Lung microvascular endothelial cell (primary cell): ENCODE results near the gene MAGI1. TPM values are rescaled to one million over a fixed set of nuclear protein-coding genes. Genes with fewer than 3 reads are reported as not detected.

Source experiments
- DNase-seq, 2 donors: peaks; one replicate each; pipeline versions ENCODE4 v3.0.0 to v3.0.0-alpha.2; 2010; ENCODE audit warnings: low read depth in 2 of 2
- total RNA-seq: library from RNA; depleted of rRNA; stranded (reverse); fragments of >200 nt; gene quantifications from 2 replicates; pipeline ENCODE4 v1.2.1, GENCODE V29; 2014

MAGI1 gene
- total RNA-seq, 1 donor from 2014 or later, result 76.4 TPM

- DNase-seq, result no peak
These were observed 605.2 kb downstream of the MAGI1 start for GRCh38 chr3:65433480-65433879.

GRCh38 chr3:65432388-65433003, 606.2 kb downstream of the MAGI1 start:
- DNase-seq, result no peak

GRCh38 chr3:65425880-65426279, 612.8 kb downstream of the MAGI1 start:
- peak; percentile 8 to 27 for DNase-seq

- DNase-seq, result no peak
These were observed 616.6 kb downstream of the MAGI1 start for GRCh38 chr3:65422154-65422553.

- no peak for DNase-seq
These were observed 619.5 kb downstream of the MAGI1 start for GRCh38 chr3:65419233-65419632.

GRCh38 chr3:65413891-65414290, 624.8 kb downstream of the MAGI1 start:
- no peak for DNase-seq

GRCh38 chr3:65412588-65412987, 626.1 kb downstream of the MAGI1 start:
- DNase-seq, result peak; percentile 3 to 20

GRCh38 chr3:65411367-65411766, 627.4 kb downstream of the MAGI1 start:
- DNase-seq, result peak in 1 of 2 donors; percentile 28

GRCh38 chr3:65409176-65409569, 629.5 kb downstream of the MAGI1 start:
- DNase-seq, result no peak

- peak; percentile 47 to 88 for DNase-seq
These were observed 630.1 kb downstream of the MAGI1 start for GRCh38 chr3:65408531-65409175.

GRCh38 chr3:65406470-65406869, 632.2 kb downstream of the MAGI1 start:
- DNase-seq, result no peak

- DNase-seq, result peak in 1 of 2 donors; percentile 60
These were observed 636.1 kb downstream of the MAGI1 start for GRCh38 chr3:65402597-65402996.

GRCh38 chr3:65401359-65402305, 637.1 kb downstream of the MAGI1 start:
- DNase-seq, result no peak

GRCh38 chr3:65400899-65401298, 637.8 kb downstream of the MAGI1 start:
- DNase-seq, result no peak

GRCh38 chr3:65398953-65399352, 639.8 kb downstream of the MAGI1 start:
- DNase-seq, result peak; percentile 19 to 76

- no peak for DNase-seq
These were observed 642.6 kb downstream of the MAGI1 start for GRCh38 chr3:65396078-65396477.

GRCh38 chr3:65391068-65391467, 647.6 kb downstream of the MAGI1 start:
- DNase-seq, result no peak

GRCh38 chr3:65385805-65386204, 652.9 kb downstream of the MAGI1 start:
- DNase-seq, result no peak

- DNase-seq, result no peak
These were observed 657.2 kb downstream of the MAGI1 start for GRCh38 chr3:65381496-65382010.

GRCh38 chr3:65379223-65379622, 659.5 kb downstream of the MAGI1 start:
- DNase-seq, result no peak

GRCh38 chr3:65377637-65378036, 661.1 kb downstream of the MAGI1 start:
- no peak for DNase-seq

- no peak for DNase-seq
These were observed 662.3 kb downstream of the MAGI1 start for GRCh38 chr3:65376426-65376825.
